GM21381 (cell line): ENCODE results near the gene OR8B8.
"Not testable (repeated sequence)": the region's sequence is repeated elsewhere in the genome, so short reads cannot be mapped to it uniquely, and the experiment has no call there.

Experiments
- ATAC-seq: cut with Tn5 transposase; IDR thresholded peaks from one replicate; pipeline ENCODE4 v1.9.1; 2021; ENCODE audit warnings: mild to moderate bottlenecking, moderate library complexity; ENCODE audit not compliant: unreplicated experiment

Gene OR8B8

GRCh38 chr11:124442442-124442841, 3.1 kb downstream of the OR8B8 start:
- no peak for ATAC-seq

- ATAC-seq, result no peak
These were observed 4.0 kb downstream of the OR8B8 start for GRCh38 chr11:124441519-124441918.

- no peak for ATAC-seq
These were observed 4.4 kb downstream of the OR8B8 start for GRCh38 chr11:124441081-124441480.

- no peak for ATAC-seq
These were observed 4.9 kb downstream of the OR8B8 start for GRCh38 chr11:124440608-124441007.

GRCh38 chr11:124434699-124435098, 10.8 kb downstream of the OR8B8 start:
- ATAC-seq, result no peak

GRCh38 chr11:124429599-124429998, 15.9 kb downstream of the OR8B8 start:
- no peak for ATAC-seq

GRCh38 chr11:124424384-124424921, 21.0 kb downstream of the OR8B8 start, which contains the start of gene OR8B4:
OR8B4 (minus strand) TSS chr11:124424871; CDS start chr11:124424871, 0 bp downstream.
- no peak for ATAC-seq

- no peak for ATAC-seq
These were observed 24.5 kb downstream of the OR8B8 start for GRCh38 chr11:124421043-124421442.

- no peak for ATAC-seq
These were observed 30.1 kb downstream of the OR8B8 start for GRCh38 chr11:124415356-124415923.

GRCh38 chr11:124409906-124410305, 35.6 kb downstream of the OR8B8 start:
- ATAC-seq, result no peak

- no peak for ATAC-seq
These were observed 39.9 kb downstream of the OR8B8 start for GRCh38 chr11:124405581-124405980.

GRCh38 chr11:124403186-124403585, 42.3 kb downstream of the OR8B8 start:
- ATAC-seq, result not testable (repeated sequence)

- ATAC-seq, result peak; percentile 92
These were observed 43.1 kb downstream of the OR8B8 start for GRCh38 chr11:124402326-124402922.

- no peak for ATAC-seq
These were observed 46.6 kb downstream of the OR8B8 start, which contains the start of gene OR8B3 for GRCh38 chr11:124398924-124399323. OR8B3 (minus strand) TSS chr11:124399024; CDS start chr11:124397351, 1,673 bp downstream.

- ATAC-seq, result not testable (repeated sequence)
These were observed 48.6 kb downstream of the OR8B8 start for GRCh38 chr11:124396847-124397246.

GRCh38 chr11:124394408-124394807, 51.1 kb downstream of the OR8B8 start:
- ATAC-seq, result no peak
